GM23248 (cell line): Measurements from ENCODE around the gene VASN. TPM values are rescaled to one million over a fixed set of nuclear protein-coding genes. Genes with fewer than 3 reads are reported as not detected.
A peak's percentile ranks its signal among the peaks of the same experiment; 100 is the strongest.

Source experiments
- DNase-seq: peaks from one replicate; pipeline ENCODE4 v3.0.0-alpha.2; 2015
- H2AFZ ChIP-seq: fragments of 200-600 bp; sonication (generic); 2 replicates; pipeline ENCODE4 v1.6.1; 2016; ENCODE audit warnings: antibody characterized with exemption
- H3F3A ChIP-seq: fragments of 200-600 bp; sonication (generic); 2 replicates; pipeline ENCODE4 v1.6.1; 2016; ENCODE audit warnings: mild to moderate bottlenecking, antibody characterized with exemption, mixed run types; ENCODE audit not compliant: insufficient read depth
- H3K27ac ChIP-seq: fragments of 200-600 bp; sonication (generic); 2 replicates; pipeline ENCODE4 v1.5.1; 2016; ENCODE audit warnings: mild to moderate bottlenecking
- H3K27me3 ChIP-seq: fragments of 200-600 bp; sonication (generic); replicated peaks from 2 replicates; pipeline ENCODE4 v1.6.1; 2016; ENCODE audit warnings: mild to moderate bottlenecking; ENCODE audit not compliant: insufficient read depth
- H3K36me3 ChIP-seq: fragments of 200-600 bp; sonication (generic); 2 replicates; pipeline ENCODE4 v1.6.1; 2016; ENCODE audit warnings: low read depth, mild to moderate bottlenecking
- H3K4me1 ChIP-seq: fragments of 200-600 bp; sonication (generic); 2 replicates; pipeline ENCODE4 v1.6.1; 2016; ENCODE audit warnings: mild to moderate bottlenecking; ENCODE audit not compliant: insufficient read depth
- H3K4me2 ChIP-seq: fragments of 200-600 bp; sonication (generic); one replicate; pipeline ENCODE4 v1.6.1; 2016; ENCODE audit warnings: mild to moderate bottlenecking; ENCODE audit not compliant: unreplicated experiment
- H3K4me3 ChIP-seq: fragments of 200-600 bp; sonication (generic); 2 replicates; pipeline ENCODE4 v1.5.1; 2016; ENCODE audit warnings: mild to moderate bottlenecking
- H3K79me2 ChIP-seq: fragments of 200-600 bp; sonication (generic); 2 replicates; pipeline ENCODE4 v1.6.1; 2016; ENCODE audit warnings: mild to moderate bottlenecking; ENCODE audit not compliant: insufficient read depth
- H3K9ac ChIP-seq: fragments of 200-600 bp; sonication (generic); 2 replicates; pipeline ENCODE4 v1.6.1; 2016; ENCODE audit warnings: mild to moderate bottlenecking
- H3K9me2 ChIP-seq: fragments of 200-600 bp; sonication (generic); 2 replicates; pipeline ENCODE4 v1.6.1; 2016; ENCODE audit warnings: mixed run types, mild to moderate bottlenecking, moderate library complexity; ENCODE audit not compliant: insufficient read depth
- H3K9me3 ChIP-seq: fragments of 200-600 bp; sonication (generic); one replicate; pipeline ENCODE4 v1.6.1; 2017; ENCODE audit warnings: low read depth
- H4K20me1 ChIP-seq: fragments of 200-600 bp; sonication (generic); 2 replicates; pipeline ENCODE4 v1.6.0; 2016; ENCODE audit not compliant: insufficient read depth
- EZH2 ChIP-seq: fragments of 200-600 bp; sonication (generic); IDR thresholded peaks from 2 replicates; pipeline ENCODE4 v1.6.1; 2018; ENCODE audit warnings: antibody characterized with exemption, mild to moderate bottlenecking; ENCODE audit not compliant: insufficient read depth, poor library complexity, severe bottlenecking
- EZH2phosphoT487 ChIP-seq: fragments of 200-600 bp; sonication (generic); IDR thresholded peaks from 2 replicates; pipeline ENCODE4 v1.6.1; 2018; ENCODE audit warnings: antibody characterized with exemption, moderate library complexity, mild to moderate bottlenecking, low read depth; ENCODE audit not compliant: insufficient read depth
- WGBS, 2 experiments: methylation state at CpG; one replicate each; pipeline ENCODE4 v1.1.6; 2015 to 2017; ENCODE audit warnings: low lambda C conversion rate in 2 of 2, low coverage in 1 of 2; ENCODE audit errors: missing lambda C conversion rate in 2 of 2; 5-methylcytosine and 5-hydroxymethylcytosine counted together
- in situ Hi-C: fragments of 300-500 bp; cut with MboI; formaldehyde crosslinking; loops from 2 replicates; pipeline ENCODE4 v1.15.0; 2020
- polyA plus RNA-seq: library from polyadenylated mRNA; unstranded; fragments of >200 nt; fragmentation: Nextera tagmentation; extraction: Ambion mirVana; gene quantifications from 2 replicates; pipeline ENCODE4 v1.2.1, GENCODE V29; 2016
- total RNA-seq: library from RNA; depleted of rRNA; stranded (reverse); fragments of >200 nt; shearing (Covaris generic); gene quantifications from 2 replicates; pipeline ENCODE4 v1.2.3, GENCODE V29; 2014

The VASN gene
- total and polyA plus RNA-seq, 2 experiments from 2014 or later, result 160 to 223 TPM

DNA sequence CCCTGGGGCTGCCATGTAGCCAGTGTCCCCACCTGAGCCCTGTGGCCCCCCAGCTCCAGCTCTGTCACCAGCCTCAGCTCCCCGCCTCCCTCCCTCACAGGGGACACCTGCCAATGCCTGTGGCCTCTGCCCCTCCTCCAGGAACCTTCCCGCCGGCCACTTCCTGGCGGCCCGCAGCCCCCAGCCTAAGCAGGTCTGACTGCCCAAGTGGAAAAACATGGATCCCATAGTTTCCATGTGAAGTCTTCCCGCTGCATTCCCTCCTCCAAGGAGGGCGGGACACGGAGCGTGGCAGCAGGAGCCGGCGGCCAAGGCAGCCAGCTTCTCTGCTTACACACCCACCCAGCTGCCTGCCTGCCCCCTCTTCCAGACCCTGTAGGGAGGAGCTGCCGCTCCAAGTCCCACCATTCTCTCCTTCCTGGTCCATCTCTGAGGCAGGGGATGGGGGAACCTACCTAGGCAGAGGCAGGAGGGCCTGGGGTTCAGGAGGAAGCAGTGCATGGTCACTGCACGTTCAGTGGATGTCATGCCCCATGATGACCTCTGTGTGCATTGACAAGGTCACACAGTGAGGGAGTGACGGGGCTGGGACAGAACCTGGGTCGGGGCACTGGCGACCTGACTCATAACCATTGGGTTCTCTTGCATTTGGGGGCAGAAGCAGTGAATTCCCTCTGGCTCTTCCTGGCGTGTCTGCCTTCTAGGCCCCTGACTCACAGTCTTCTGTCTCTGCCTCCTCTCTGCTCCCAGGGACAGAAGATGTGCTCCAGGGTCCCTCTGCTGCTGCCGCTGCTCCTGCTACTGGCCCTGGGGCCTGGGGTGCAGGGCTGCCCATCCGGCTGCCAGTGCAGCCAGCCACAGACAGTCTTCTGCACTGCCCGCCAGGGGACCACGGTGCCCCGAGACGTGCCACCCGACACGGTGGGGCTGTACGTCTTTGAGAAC, 8.7 kb downstream of the VASN start:
- TF ChIP-seq EZH2phosphoT487 (no peak), EZH2 (no peak)
- in situ Hi-C loops, result no loop called here
- peaks cover 71% of the 10 kb centered on the region for H3K4me1 ChIP-seq
- no peaks in the 10 kb centered on the region for H3K9me2 ChIP-seq
- peak overlapping the region; percentile 41 for H3K9ac ChIP-seq
- peaks cover 7% of the 10 kb centered on the region; the same call in 1 of the 2 replicates for H3K36me3 ChIP-seq
- H3K27ac ChIP-seq, result peak overlapping the region; percentile 100
- no peak overlapping the region for H3K4me2 ChIP-seq
- DNase-seq, result peak; percentile 73
- WGBS, 2 experiments, result 41 to 51% methylated on average over 20 to 26 of the region's 26 CpGs
- no peak overlapping the region for H3K4me3 ChIP-seq
- peaks cover 29% of the 10 kb centered on the region for H3F3A ChIP-seq
- no peaks in the 10 kb centered on the region for H3K9me3 ChIP-seq
- H3K79me2 ChIP-seq, result peaks cover 62% of the 10 kb centered on the region
- H3K27me3 ChIP-seq, result no peaks in the 10 kb centered on the region
- H2AFZ ChIP-seq, result no peak overlapping the region
- H4K20me1 ChIP-seq, result no peaks in the 10 kb centered on the region

DNA sequence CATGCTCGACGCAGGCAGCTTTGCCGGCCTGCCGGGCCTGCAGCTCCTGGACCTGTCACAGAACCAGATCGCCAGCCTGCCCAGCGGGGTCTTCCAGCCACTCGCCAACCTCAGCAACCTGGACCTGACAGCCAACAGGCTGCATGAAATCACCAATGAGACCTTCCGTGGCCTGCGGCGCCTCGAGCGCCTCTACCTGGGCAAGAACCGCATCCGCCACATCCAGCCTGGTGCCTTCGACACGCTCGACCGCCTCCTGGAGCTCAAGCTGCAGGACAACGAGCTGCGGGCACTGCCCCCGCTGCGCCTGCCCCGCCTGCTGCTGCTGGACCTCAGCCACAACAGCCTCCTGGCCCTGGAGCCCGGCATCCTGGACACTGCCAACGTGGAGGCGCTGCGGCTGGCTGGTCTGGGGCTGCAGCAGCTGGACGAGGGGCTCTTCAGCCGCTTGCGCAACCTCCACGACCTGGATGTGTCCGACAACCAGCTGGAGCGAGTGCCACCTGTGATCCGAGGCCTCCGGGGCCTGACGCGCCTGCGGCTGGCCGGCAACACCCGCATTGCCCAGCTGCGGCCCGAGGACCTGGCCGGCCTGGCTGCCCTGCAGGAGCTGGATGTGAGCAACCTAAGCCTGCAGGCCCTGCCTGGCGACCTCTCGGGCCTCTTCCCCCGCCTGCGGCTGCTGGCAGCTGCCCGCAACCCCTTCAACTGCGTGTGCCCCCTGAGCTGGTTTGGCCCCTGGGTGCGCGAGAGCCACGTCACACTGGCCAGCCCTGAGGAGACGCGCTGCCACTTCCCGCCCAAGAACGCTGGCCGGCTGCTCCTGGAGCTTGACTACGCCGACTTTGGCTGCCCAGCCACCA, 9.7 kb downstream of the VASN start:
- Histone ChIP-seq H3K4me3 (no peak overlapping the region), H3K27ac (peak overlapping the region; percentile 100), H4K20me1 (no peaks in the 10 kb centered on the region), H2AFZ (no peak overlapping the region), H3K9me3 (no peaks in the 10 kb centered on the region), H3K9ac (no peak overlapping the region), H3K4me2 (no peak overlapping the region), H3F3A (peaks cover 32% of the 10 kb centered on the region), H3K4me1 (peaks cover 72% of the 10 kb centered on the region), H3K9me2 (no peaks in the 10 kb centered on the region), H3K36me3 (peaks cover 7% of the 10 kb centered on the region; the same call in 1 of the 2 replicates), H3K27me3 (no peaks in the 10 kb centered on the region), H3K79me2 (peaks cover 53% of the 10 kb centered on the region)
- in situ Hi-C loops, result no loop called here
- 87 to 90% methylated on average over 40 to 55 of the region's 59 CpGs for WGBS, 2 experiments
- TF ChIP-seq EZH2phosphoT487 (no peak), EZH2 (no peak)
- no peak for DNase-seq

DNA sequence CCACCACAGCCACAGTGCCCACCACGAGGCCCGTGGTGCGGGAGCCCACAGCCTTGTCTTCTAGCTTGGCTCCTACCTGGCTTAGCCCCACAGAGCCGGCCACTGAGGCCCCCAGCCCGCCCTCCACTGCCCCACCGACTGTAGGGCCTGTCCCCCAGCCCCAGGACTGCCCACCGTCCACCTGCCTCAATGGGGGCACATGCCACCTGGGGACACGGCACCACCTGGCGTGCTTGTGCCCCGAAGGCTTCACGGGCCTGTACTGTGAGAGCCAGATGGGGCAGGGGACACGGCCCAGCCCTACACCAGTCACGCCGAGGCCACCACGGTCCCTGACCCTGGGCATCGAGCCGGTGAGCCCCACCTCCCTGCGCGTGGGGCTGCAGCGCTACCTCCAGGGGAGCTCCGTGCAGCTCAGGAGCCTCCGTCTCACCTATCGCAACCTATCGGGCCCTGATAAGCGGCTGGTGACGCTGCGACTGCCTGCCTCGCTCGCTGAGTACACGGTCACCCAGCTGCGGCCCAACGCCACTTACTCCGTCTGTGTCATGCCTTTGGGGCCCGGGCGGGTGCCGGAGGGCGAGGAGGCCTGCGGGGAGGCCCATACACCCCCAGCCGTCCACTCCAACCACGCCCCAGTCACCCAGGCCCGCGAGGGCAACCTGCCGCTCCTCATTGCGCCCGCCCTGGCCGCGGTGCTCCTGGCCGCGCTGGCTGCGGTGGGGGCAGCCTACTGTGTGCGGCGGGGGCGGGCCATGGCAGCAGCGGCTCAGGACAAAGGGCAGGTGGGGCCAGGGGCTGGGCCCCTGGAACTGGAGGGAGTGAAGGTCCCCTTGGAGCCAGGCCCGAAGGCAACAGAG, 10.5 kb downstream of the VASN start:
- in situ Hi-C loops, result no loop called here
- H3K36me3 ChIP-seq, result peaks cover 7% of the 10 kb centered on the region; the same call in 1 of the 2 replicates
- H4K20me1 ChIP-seq, result no peaks in the 10 kb centered on the region
- H3K27ac ChIP-seq, result peak overlapping the region; percentile 90
- no peaks in the 10 kb centered on the region for H3K27me3 ChIP-seq
- H3K9ac ChIP-seq, result peak overlapping the region; percentile 70; the same call in 1 of the 2 replicates
- DNase-seq, result no peak
- no peak overlapping the region for H3K4me3 ChIP-seq
- peaks cover 73% of the 10 kb centered on the region for H3K4me1 ChIP-seq
- H2AFZ ChIP-seq, result no peak overlapping the region
- H3K9me3 ChIP-seq, result no peaks in the 10 kb centered on the region
- H3K9me2 ChIP-seq, result no peaks in the 10 kb centered on the region
- 88 to 89% methylated on average over 38 to 45 of the region's 55 CpGs for WGBS, 2 experiments
- peaks cover 46% of the 10 kb centered on the region for H3K79me2 ChIP-seq
- H3F3A ChIP-seq, result peaks cover 40% of the 10 kb centered on the region
- TF ChIP-seq EZH2phosphoT487 (no peak), EZH2 (no peak)
- H3K4me2 ChIP-seq, result no peak overlapping the region
